Adrenal gland (tissue), 5 donors: ENCODE results near the gene TBC1D22A.

Experiments
- CTCF ChIP-seq, 6 experiments: fragments of 450-650 bp in 4 of 6; fragments of 200-600 bp in 2 of 6; sonication (generic) in 1 of 6; IDR thresholded peaks; 1 replicate in 5 of 6; 2 replicates in 1 of 6; pipeline versions ENCODE4 v1.5.1 to v1.8.0; 2016 to 2021; ENCODE audit warnings: antibody characterized with exemption in 6 of 6, mild to moderate bottlenecking in 2 of 6, moderate library complexity in 1 of 6
- POLR2A ChIP-seq, 2 donors: fragments of 450-650 bp; IDR thresholded peaks; one replicate each; pipeline ENCODE4 v1.6.1; 2017; ENCODE audit warnings: antibody characterized with exemption in 2 of 2, mild to moderate bottlenecking in 2 of 2, moderate library complexity in 1 of 2
- donor health status: DM: no; HTN: no; CAD: no.

- TF ChIP-seq CTCF (IDR thresholded peaks at IDR 0.05) (no peak), POLR2A (IDR thresholded peaks at IDR 0.05) (no peak)
These were observed 256.8 kb downstream of the TBC1D22A start for GRCh38 chr22:47019012-47019790.
